Panc1 (cell line): ENCODE measurements around the gene SREBF2. TPM values are rescaled to one million over a fixed set of nuclear protein-coding genes. Genes with fewer than 3 reads are reported as not detected.

Experiments
- ATAC-seq: fragments of 200-7000 bp; cut with Tn5 transposase; 2 replicates; pipeline ENCODE4 v1.9.1; 2020; ENCODE audit warnings: mild to moderate bottlenecking, moderate library complexity
- BruUV-seq: library from RNA; stranded (reverse); fragments of 400-500 nt; replicated peaks from 2 replicates; lab custom pipeline; 2021; lab: Mats Ljungman, UMichigan
- CTCF ChIA-PET: fragments of 300-600 bp; sonication (Branson Sonifier 250); formaldehyde crosslinking; loops from one replicate; lab custom pipeline; 2022; ENCODE audit warnings: antibody characterized with exemption; lab: Charles Lee
- POLR2A ChIA-PET: fragments of 300-600 bp; sonication (Branson Sonifier 250); formaldehyde crosslinking; loops from one replicate; lab custom pipeline; 2022; ENCODE audit warnings: antibody characterized with exemption; lab: Charles Lee
- DNase-seq: peaks from one replicate; pipeline ENCODE4 v3.0.0-alpha.2; 2010; ENCODE audit warnings: low read depth, low spot score
- H3K27ac ChIP-seq: 2 replicates; pipeline ENCODE4 v1.5.1; 2011; ENCODE audit warnings: mild to moderate bottlenecking, low read length, inconsistent platforms
- H3K27me3 ChIP-seq: fragments of 200-500 bp; sonication (Bioruptor generic); 2 replicates; pipeline ENCODE4 v1.6.0; 2014; ENCODE audit warnings: low read length, inconsistent platforms; ENCODE audit not compliant: control insufficient read depth, insufficient read depth
- H3K36me3 ChIP-seq: fragments of 200-500 bp; sonication (Bioruptor generic); 2 replicates; pipeline ENCODE4 v1.5.1; 2014; ENCODE audit warnings: inconsistent platforms, mild to moderate bottlenecking, low read length, moderate library complexity; ENCODE audit not compliant: control insufficient read depth, insufficient read depth
- H3K4me1 ChIP-seq: 2 replicates; pipeline ENCODE4 v1.5.1; 2011; ENCODE audit warnings: inconsistent platforms, mild to moderate bottlenecking, low read length, moderate library complexity; ENCODE audit not compliant: control insufficient read depth, insufficient read depth
- H3K4me3 ChIP-seq, 2 experiments: 2 replicates each; pipeline ENCODE4 v1.5.1; 2011 to 2012; ENCODE audit warnings: low read depth in 2 of 2, low read length in 2 of 2, mild to moderate bottlenecking in 2 of 2, inconsistent platforms in 1 of 2, moderate library complexity in 1 of 2
- H3K9me3 ChIP-seq: fragments of 200-500 bp; sonication (Bioruptor generic); 2 replicates; pipeline ENCODE4 v1.5.1; 2014; ENCODE audit warnings: low read depth, mild to moderate bottlenecking, inconsistent platforms, low read length, moderate library complexity; ENCODE audit not compliant: control insufficient read depth, insufficient read depth
- POLR2AphosphoS5 ChIP-seq: IDR thresholded peaks from 2 replicates; pipeline ENCODE4 v1.6.1; 2012; ENCODE audit warnings: mild to moderate bottlenecking, low read depth, low read length, moderate library complexity
- SIN3A ChIP-seq: IDR thresholded peaks from 2 replicates; pipeline ENCODE4 v1.6.1; 2012; ENCODE audit warnings: low read depth, mild to moderate bottlenecking, low read length, moderate library complexity, borderline replicate concordance; ENCODE audit not compliant: insufficient read depth
- TCF7L2 ChIP-seq: IDR thresholded peaks from 2 replicates; pipeline ENCODE4 v1.6.1; 2011; ENCODE audit warnings: mild to moderate bottlenecking, low read depth, low read length, inconsistent platforms
- in situ Hi-C: cut with HindIII; loops from 2 replicates; pipeline ENCODE4 v1.10.0; 2016; ENCODE audit warnings: low sequenced_read_pairs, low pct_unique_long_range_greater_than_20kb
- intact Hi-C: fragments of 100-400 bp; cut with micrococcal nuclease; formaldehyde crosslinking; loops from one replicate; pipeline ENCODE4 v1.10.0; 2022; ENCODE audit not compliant: unreplicated experiment
- total RNA-seq: library from RNA; stranded (reverse); gene quantifications from one replicate; pipeline ENCODE4 v1.2.1, GENCODE V29; 2021; ENCODE audit not compliant: unreplicated experiment
- TF ChIP-seq, protein P1 (sequence below), 2 experiments: IDR thresholded peaks; 2 replicates each; pipeline ENCODE4 v1.6.1; 2011 to 2012; ENCODE audit warnings: low read depth in 2 of 2, control low read depth in 1 of 2, low read length in 1 of 2, mild to moderate bottlenecking in 1 of 2, moderate library complexity in 1 of 2; ENCODE audit not compliant: insufficient read depth in 1 of 2
- TF ChIP-seq, protein P2 (sequence below): fragments of 450-650 bp; IDR thresholded peaks from 2 replicates; pipeline ENCODE4 v1.5.1; 2017; ENCODE audit warnings: mild to moderate bottlenecking

The SREBF2 gene
- total RNA-seq, 1 experiment from 2014 or later: 73.0 TPM

- H3K36me3 ChIP-seq: no peaks in the 10 kb centered on the region
- CTCF ChIA-PET: no interaction called here
- BruUV-seq: no TSS peak
- no peak for DNase-seq
- ATAC-seq: no peak
- POLR2A ChIA-PET: no interaction called here
- H3K9me3 ChIP-seq: no peaks in the 10 kb centered on the region
- no peaks in the 10 kb centered on the region for H3K27me3 ChIP-seq
- H3K4me3 ChIP-seq: no peak overlapping the region
- TF ChIP-seq SIN3A (no peak), TCF7L2 (no peak), POLR2AphosphoS5 (no peak)
- TF ChIP-seq, protein P1, sequence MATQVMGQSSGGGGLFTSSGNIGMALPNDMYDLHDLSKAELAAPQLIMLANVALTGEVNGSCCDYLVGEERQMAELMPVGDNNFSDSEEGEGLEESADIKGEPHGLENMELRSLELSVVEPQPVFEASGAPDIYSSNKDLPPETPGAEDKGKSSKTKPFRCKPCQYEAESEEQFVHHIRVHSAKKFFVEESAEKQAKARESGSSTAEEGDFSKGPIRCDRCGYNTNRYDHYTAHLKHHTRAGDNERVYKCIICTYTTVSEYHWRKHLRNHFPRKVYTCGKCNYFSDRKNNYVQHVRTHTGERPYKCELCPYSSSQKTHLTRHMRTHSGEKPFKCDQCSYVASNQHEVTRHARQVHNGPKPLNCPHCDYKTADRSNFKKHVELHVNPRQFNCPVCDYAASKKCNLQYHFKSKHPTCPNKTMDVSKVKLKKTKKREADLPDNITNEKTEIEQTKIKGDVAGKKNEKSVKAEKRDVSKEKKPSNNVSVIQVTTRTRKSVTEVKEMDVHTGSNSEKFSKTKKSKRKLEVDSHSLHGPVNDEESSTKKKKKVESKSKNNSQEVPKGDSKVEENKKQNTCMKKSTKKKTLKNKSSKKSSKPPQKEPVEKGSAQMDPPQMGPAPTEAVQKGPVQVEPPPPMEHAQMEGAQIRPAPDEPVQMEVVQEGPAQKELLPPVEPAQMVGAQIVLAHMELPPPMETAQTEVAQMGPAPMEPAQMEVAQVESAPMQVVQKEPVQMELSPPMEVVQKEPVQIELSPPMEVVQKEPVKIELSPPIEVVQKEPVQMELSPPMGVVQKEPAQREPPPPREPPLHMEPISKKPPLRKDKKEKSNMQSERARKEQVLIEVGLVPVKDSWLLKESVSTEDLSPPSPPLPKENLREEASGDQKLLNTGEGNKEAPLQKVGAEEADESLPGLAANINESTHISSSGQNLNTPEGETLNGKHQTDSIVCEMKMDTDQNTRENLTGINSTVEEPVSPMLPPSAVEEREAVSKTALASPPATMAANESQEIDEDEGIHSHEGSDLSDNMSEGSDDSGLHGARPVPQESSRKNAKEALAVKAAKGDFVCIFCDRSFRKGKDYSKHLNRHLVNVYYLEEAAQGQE (IDR thresholded peaks at IDR 0.05; ENCODE audit: insufficient read depth in 1 of 2, low read depth in 2 of 2, low read length in 1 of 2): no peak
- TF ChIP-seq, protein P2, sequence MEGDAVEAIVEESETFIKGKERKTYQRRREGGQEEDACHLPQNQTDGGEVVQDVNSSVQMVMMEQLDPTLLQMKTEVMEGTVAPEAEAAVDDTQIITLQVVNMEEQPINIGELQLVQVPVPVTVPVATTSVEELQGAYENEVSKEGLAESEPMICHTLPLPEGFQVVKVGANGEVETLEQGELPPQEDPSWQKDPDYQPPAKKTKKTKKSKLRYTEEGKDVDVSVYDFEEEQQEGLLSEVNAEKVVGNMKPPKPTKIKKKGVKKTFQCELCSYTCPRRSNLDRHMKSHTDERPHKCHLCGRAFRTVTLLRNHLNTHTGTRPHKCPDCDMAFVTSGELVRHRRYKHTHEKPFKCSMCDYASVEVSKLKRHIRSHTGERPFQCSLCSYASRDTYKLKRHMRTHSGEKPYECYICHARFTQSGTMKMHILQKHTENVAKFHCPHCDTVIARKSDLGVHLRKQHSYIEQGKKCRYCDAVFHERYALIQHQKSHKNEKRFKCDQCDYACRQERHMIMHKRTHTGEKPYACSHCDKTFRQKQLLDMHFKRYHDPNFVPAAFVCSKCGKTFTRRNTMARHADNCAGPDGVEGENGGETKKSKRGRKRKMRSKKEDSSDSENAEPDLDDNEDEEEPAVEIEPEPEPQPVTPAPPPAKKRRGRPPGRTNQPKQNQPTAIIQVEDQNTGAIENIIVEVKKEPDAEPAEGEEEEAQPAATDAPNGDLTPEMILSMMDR: no peak
- no peak overlapping the region for H3K27ac ChIP-seq
- H3K4me1 ChIP-seq: no peaks in the 10 kb centered on the region; the same call in 1 of the 2 replicates
- in situ Hi-C loops (no loop called here), intact Hi-C loops (no loop called here)
These were observed 80.3 kb downstream of the SREBF2 start for GRCh38 chr22:41913040-41913719.

GRCh38 chr22:41913842-41914534 is 81.1 kb downstream of the SREBF2 start:
- no peaks in the 10 kb centered on the region for H3K9me3 ChIP-seq
- BruUV-seq: no TSS peak
- ATAC-seq: no peak; the same call in 1 of the 2 replicates
- ChIA-PET POLR2A (interaction anchor here (0.6 to 0.7 kb wide), 2 partner anchors 85 to 201 kb away, joined by 4 to 8 read pairs; no protein-coding TSS in a partner anchor), CTCF (interaction anchor here (0.7 kb wide), 1 partner anchor 62 kb away, joined by 6 read pairs; no protein-coding TSS in a partner anchor)
- no peak for DNase-seq
- H3K4me1 ChIP-seq: no peaks in the 10 kb centered on the region; the same call in 1 of the 2 replicates
- H3K4me3 ChIP-seq: no peak overlapping the region
- H3K27me3 ChIP-seq: no peaks in the 10 kb centered on the region
- no peak overlapping the region for H3K27ac ChIP-seq
- TF ChIP-seq TCF7L2: no peak
- in situ Hi-C loops: no loop called here
- H3K36me3 ChIP-seq: no peaks in the 10 kb centered on the region
- intact Hi-C loops: no loop called here
